HFFc6 (cell line): ENCODE results near the gene TPPP2. TPM values are rescaled to one million over a fixed set of nuclear protein-coding genes. Genes with fewer than 3 reads are reported as not detected.
A peak's percentile ranks its signal among the peaks of the same experiment; 100 is the strongest.
"Not testable (repeated sequence)": the region's sequence is repeated elsewhere in the genome, so short reads cannot be mapped to it uniquely, and the experiment has no call there.

Source experiments
- DNase-seq: peaks from one replicate; pipeline ENCODE4 v3.0.0-alpha.2; 2018
- H3K27ac Mint-ChIP-seq: 2 replicates; pipeline ENCODE4 v1.8.0; 2020; ENCODE audit warnings: mild to moderate bottlenecking, mixed read lengths
- H3K27me3 Mint-ChIP-seq: 2 replicates; pipeline ENCODE4 v1.8.0; 2021; ENCODE audit warnings: mild to moderate bottlenecking, moderate library complexity, mixed read lengths; ENCODE audit not compliant: insufficient read depth
- H3K36me3 Mint-ChIP-seq: 2 replicates; pipeline ENCODE4 v1.8.0; 2021; ENCODE audit warnings: low read depth, mixed read lengths
- H3K4me1 Mint-ChIP-seq: 2 replicates; pipeline ENCODE4 v1.8.0; 2020; ENCODE audit warnings: low read depth, mixed read lengths
- H3K4me3 Mint-ChIP-seq: 2 replicates; pipeline ENCODE4 v1.8.0; 2020; ENCODE audit warnings: mild to moderate bottlenecking, moderate library complexity, mixed read lengths
- H3K9me3 Mint-ChIP-seq: 2 replicates; pipeline ENCODE4 v1.8.0; 2020; ENCODE audit warnings: mild to moderate bottlenecking, mixed read lengths
- CTCF ChIP-seq: fragments of 200-600 bp; sonication (generic); IDR thresholded peaks from 2 replicates; pipeline ENCODE4 v1.5.0; 2021; ENCODE audit warnings: antibody characterized with exemption, mild to moderate bottlenecking
- total RNA-seq, 6 experiments: library from RNA; stranded (reverse); fragmentation: NEBNext Ultra II Directional; extraction: Animal tissue kit (Norgen Biotek cat#: 25700); gene quantifications; 2 replicates in 1 of 6; 3 replicates in 5 of 6; pipeline ENCODE4 v1.2.3, GENCODE V29; 2021

The TPPP2 gene
- total RNA-seq, 6 experiments from 2014 or later = not detected

- H3K4me3 Mint-ChIP-seq = no peak overlapping the region
- no peak for TF ChIP-seq CTCF
- no peaks in the 10 kb centered on the region for H3K36me3 Mint-ChIP-seq
- H3K27ac Mint-ChIP-seq = no peak overlapping the region
- peaks cover 10% of the 10 kb centered on the region for H3K4me1 Mint-ChIP-seq
- no peaks in the 10 kb centered on the region for H3K27me3 Mint-ChIP-seq
- no peak for DNase-seq
- H3K9me3 Mint-ChIP-seq = no peaks in the 10 kb centered on the region
Observed at GRCh38 chr14:21003788-21004346, 26.1 kb upstream of the TPPP2 start.

GRCh38 chr14:21009721-21010120, 20.3 kb upstream of the TPPP2 start:
- not testable (repeated sequence) for H3K9me3 Mint-ChIP-seq, H3K36me3 Mint-ChIP-seq, H3K27me3 Mint-ChIP-seq, DNase-seq, H3K27ac Mint-ChIP-seq, H3K4me3 Mint-ChIP-seq, H3K4me1 Mint-ChIP-seq

GRCh38 chr14:21011136-21011535, 18.9 kb upstream of the TPPP2 start:
- H3K9me3 Mint-ChIP-seq = no peaks in the 10 kb centered on the region
- no peaks in the 10 kb centered on the region for H3K4me1 Mint-ChIP-seq
- DNase-seq = no peak
- no peak overlapping the region for H3K27ac Mint-ChIP-seq
- no peak overlapping the region for H3K4me3 Mint-ChIP-seq
- peaks cover 9% of the 10 kb centered on the region for H3K27me3 Mint-ChIP-seq
- TF ChIP-seq CTCF = no peak
- no peaks in the 10 kb centered on the region for H3K36me3 Mint-ChIP-seq

- Mint-ChIP-seq H3K27ac (no peak overlapping the region), H3K9me3 (no peaks in the 10 kb centered on the region), H3K27me3 (peaks cover 11% of the 10 kb centered on the region), H3K36me3 (no peaks in the 10 kb centered on the region), H3K4me3 (no peak overlapping the region), H3K4me1 (peaks cover 6% of the 10 kb centered on the region)
- peak; percentile 67 for DNase-seq
- peak; percentile 97 for TF ChIP-seq CTCF
Observed at GRCh38 chr14:21014761-21015190, 15.2 kb upstream of the TPPP2 start.

GRCh38 chr14:21015312-21015711, 14.7 kb upstream of the TPPP2 start:
- peaks cover 6% of the 10 kb centered on the region for H3K4me1 Mint-ChIP-seq
- no peaks in the 10 kb centered on the region for H3K36me3 Mint-ChIP-seq
- no peak for DNase-seq
- no peak overlapping the region for H3K27ac Mint-ChIP-seq
- peaks cover 12% of the 10 kb centered on the region for H3K27me3 Mint-ChIP-seq
- no peak overlapping the region for H3K4me3 Mint-ChIP-seq
- TF ChIP-seq CTCF = no peak
- H3K9me3 Mint-ChIP-seq = no peaks in the 10 kb centered on the region

- Mint-ChIP-seq H3K27me3 (peaks cover 23% of the 10 kb centered on the region), H3K9me3 (no peaks in the 10 kb centered on the region), H3K4me3 (no peak overlapping the region), H3K36me3 (no peaks in the 10 kb centered on the region), H3K27ac (no peak overlapping the region), H3K4me1 (peaks cover 6% of the 10 kb centered on the region)
- DNase-seq = no peak
- TF ChIP-seq CTCF = no peak
Observed at GRCh38 chr14:21016413-21017190, 13.4 kb upstream of the TPPP2 start.
